Measurements from ENCODE around the gene CDX2. TPM values are rescaled to one million over a fixed set of nuclear protein-coding genes. Genes with fewer than 3 reads are reported as not detected.

CDX2 gene
- total RNA-seq, 2 experiments from 2014 or later: not detected

- H3K27ac Mint-ChIP-seq: no peak overlapping the region
- POLR2A ChIA-PET: no interaction called here
- ATAC-seq (no peak), DNase-seq (no peak)
- H3K4me3 Mint-ChIP-seq: no peak overlapping the region
- CTCF ChIA-PET: interaction anchor here (1.0 to 3.1 kb wide), 3 partner anchors 10 to 136 kb away, joined by 3 to 10 read pairs (median 4); no protein-coding TSS in a partner anchor
- peaks cover 24% of the 10 kb centered on the region for H3K4me1 Mint-ChIP-seq
- no peaks in the 10 kb centered on the region for H3K9me3 Mint-ChIP-seq (ENCODE audit: low read depth)
- H3K27me3 Mint-ChIP-seq: peaks cover 68% of the 10 kb centered on the region
- H3K36me3 Mint-ChIP-seq (ENCODE audit: low read depth): no peaks in the 10 kb centered on the region
- intact Hi-C loops (cut with DNase I, micrococcal nuclease): no loop called here
These were observed 6.1 kb downstream of the CDX2 start for GRCh38 chr13:27962982-27963381.

GRCh38 chr13:27962128-27962841, 6.8 kb downstream of the CDX2 start:
- no peak for DNase-seq
- Mint-ChIP-seq H3K27me3 (peaks cover 65% of the 10 kb centered on the region), H3K4me1 (peaks cover 17% of the 10 kb centered on the region), H3K9me3 (ENCODE audit: low read depth) (no peaks in the 10 kb centered on the region), H3K36me3 (ENCODE audit: low read depth) (no peaks in the 10 kb centered on the region), H3K4me3 (no peak overlapping the region), H3K27ac (no peak overlapping the region)
- intact Hi-C loops (cut with DNase I, micrococcal nuclease): no loop called here
- CTCF ChIA-PET: interaction anchor here (0.9 to 3.1 kb wide), 6 partner anchors 14 to 135 kb away, joined by 3 to 10 read pairs (median 3); no protein-coding TSS in a partner anchor
- POLR2A ChIA-PET: no interaction called here
- no peak for ATAC-seq

GRCh38 chr13:27961227-27962085, 7.7 kb downstream of the CDX2 start:
- ATAC-seq (no peak), DNase-seq (no peak)
- ChIA-PET CTCF (interaction anchor here (0.5 to 3.1 kb wide), 8 partner anchors 15 to 224 kb away, joined by 3 to 10 read pairs (median 3); no protein-coding TSS in a partner anchor), POLR2A (no interaction called here)
- Mint-ChIP-seq H3K36me3 (ENCODE audit: low read depth) (no peaks in the 10 kb centered on the region), H3K4me1 (peaks cover 13% of the 10 kb centered on the region), H3K9me3 (ENCODE audit: low read depth) (no peaks in the 10 kb centered on the region), H3K27me3 (peaks cover 64% of the 10 kb centered on the region), H3K27ac (no peak overlapping the region), H3K4me3 (no peak overlapping the region)
- intact Hi-C loops (cut with DNase I, micrococcal nuclease): no loop called here

GRCh38 chr13:27960362-27961226, 8.5 kb downstream of the CDX2 start:
- peak; percentile 72 for DNase-seq
- peak; percentile 39 for ATAC-seq
- POLR2A ChIA-PET: no interaction called here
- CTCF ChIA-PET: interaction anchor here (0.6 to 3.1 kb wide), 5 partner anchors 19 to 225 kb away, joined by 3 to 10 read pairs (median 5); no protein-coding TSS in a partner anchor
- H3K4me1 Mint-ChIP-seq: peaks cover 8% of the 10 kb centered on the region
- H3K36me3 Mint-ChIP-seq (ENCODE audit: low read depth): no peaks in the 10 kb centered on the region
- peaks cover 62% of the 10 kb centered on the region for H3K27me3 Mint-ChIP-seq
- intact Hi-C loops (cut with DNase I, micrococcal nuclease): no loop called here
- H3K9me3 Mint-ChIP-seq (ENCODE audit: low read depth): no peaks in the 10 kb centered on the region
- no peak overlapping the region for H3K27ac Mint-ChIP-seq
- H3K4me3 Mint-ChIP-seq: peak overlapping the region; percentile 30

GRCh38 chr13:27959976-27960361, 9.1 kb downstream of the CDX2 start:
- no peak for ATAC-seq
- DNase-seq: no peak
- ChIA-PET POLR2A (no interaction called here), CTCF (interaction anchor here (0.7 to 3.1 kb wide), 2 partner anchors 36 to 133 kb away, joined by 3 to 10 read pairs; no protein-coding TSS in a partner anchor)
- Mint-ChIP-seq H3K9me3 (ENCODE audit: low read depth) (no peaks in the 10 kb centered on the region), H3K36me3 (ENCODE audit: low read depth) (no peaks in the 10 kb centered on the region), H3K27me3 (peaks cover 60% of the 10 kb centered on the region), H3K27ac (no peak overlapping the region), H3K4me1 (peaks cover 9% of the 10 kb centered on the region), H3K4me3 (peak overlapping the region; percentile 6)
- intact Hi-C loops (cut with DNase I, micrococcal nuclease): no loop called here

GRCh38 chr13:27956576-27957300, 12.4 kb downstream of the CDX2 start:
- DNase-seq: no peak
- Mint-ChIP-seq H3K4me3 (no peak overlapping the region), H3K4me1 (peaks cover 23% of the 10 kb centered on the region), H3K27ac (no peak overlapping the region), H3K36me3 (ENCODE audit: low read depth) (no peaks in the 10 kb centered on the region), H3K9me3 (ENCODE audit: low read depth) (no peaks in the 10 kb centered on the region), H3K27me3 (peaks cover 58% of the 10 kb centered on the region)
- ATAC-seq: no peak
- CTCF ChIA-PET: interaction anchor here (0.9 to 3.9 kb wide), 9 partner anchors 15 to 595 kb away, joined by 3 to 61 read pairs (median 4); no protein-coding TSS in a partner anchor
- intact Hi-C loops (cut with DNase I, micrococcal nuclease): no loop called here
- POLR2A ChIA-PET: no interaction called here

GRCh38 chr13:27955014-27955591, 14.0 kb downstream of the CDX2 start:
- POLR2A ChIA-PET: no interaction called here
- no peaks in the 10 kb centered on the region for H3K36me3 Mint-ChIP-seq (ENCODE audit: low read depth)
- peaks cover 17% of the 10 kb centered on the region for H3K4me1 Mint-ChIP-seq

GRCh38 chr13:27954406-27954851, 14.7 kb downstream of the CDX2 start:
- Mint-ChIP-seq H3K27me3 (peaks cover 58% of the 10 kb centered on the region), H3K9me3 (ENCODE audit: low read depth) (peaks cover 4% of the 10 kb centered on the region), H3K4me3 (peak overlapping the region; percentile 62), H3K4me1 (peaks cover 15% of the 10 kb centered on the region), H3K36me3 (ENCODE audit: low read depth) (no peaks in the 10 kb centered on the region), H3K27ac (no peak overlapping the region)
- ChIA-PET POLR2A (interaction anchor here (0.5 to 1.1 kb wide), 3 partner anchors 87 to 563 kb away, joined by 3 to 5 read pairs (median 4); no protein-coding TSS in a partner anchor), CTCF (interaction anchor here (0.6 to 4.0 kb wide), 29 partner anchors 9 to 601 kb away, joined by 3 to 61 read pairs (median 5); partner anchors contain the start of genes CDX2 and PDX1)
- intact Hi-C loops (cut with DNase I, micrococcal nuclease): loop anchor here (1.0 to 5.0 kb wide), 5 partner anchors 16 to 124 kb away; no protein-coding TSS in a partner anchor
- ATAC-seq (peak; percentile 51), DNase-seq (peak; percentile 39)

More at GRCh38 chr13:27955014-27955591, 14.0 kb downstream of the CDX2 start:
- Mint-ChIP-seq H3K27me3 (peaks cover 59% of the 10 kb centered on the region), H3K9me3 (ENCODE audit: low read depth) (peaks cover under 1% of the 10 kb centered on the region), H3K27ac (no peak overlapping the region), H3K4me3 (no peak overlapping the region)
- intact Hi-C loops (cut with DNase I, micrococcal nuclease): loop anchor here (2.0 kb wide), 2 partner anchors 16 to 32 kb away; no protein-coding TSS in a partner anchor
- DNase-seq (no peak), ATAC-seq (no peak)
- CTCF ChIA-PET: interaction anchor here (0.6 to 4.0 kb wide), 15 partner anchors 9 to 713 kb away, joined by 3 to 61 read pairs (median 4); partner anchors contain the start of genes CDX2 and PDX1

GRCh38 chr13:27953676-27954405, 15.3 kb downstream of the CDX2 start:
- ChIA-PET POLR2A (interaction anchor here (0.5 to 1.1 kb wide), 3 partner anchors 86 to 562 kb away, joined by 3 to 5 read pairs (median 4); no protein-coding TSS in a partner anchor), CTCF (interaction anchor here (0.6 to 4.0 kb wide), 39 partner anchors 8 to 1125 kb away, joined by 3 to 61 read pairs (median 4); partner anchors contain the start of genes CDX2 and PDX1)
- Mint-ChIP-seq H3K27ac (peak overlapping the region; percentile 19), H3K4me1 (peaks cover 15% of the 10 kb centered on the region), H3K27me3 (peaks cover 57% of the 10 kb centered on the region), H3K9me3 (ENCODE audit: low read depth) (peaks cover 4% of the 10 kb centered on the region), H3K4me3 (peak overlapping the region; percentile 62), H3K36me3 (ENCODE audit: low read depth) (no peaks in the 10 kb centered on the region)
- ATAC-seq (peak; percentile 94), DNase-seq (peak; percentile 84)
- intact Hi-C loops (cut with DNase I, micrococcal nuclease): loop anchor here (1.0 to 5.0 kb wide), 7 partner anchors 17 to 579 kb away; no protein-coding TSS in a partner anchor
